AG04449 (cell line): ENCODE measurements around the gene NEK10.

ENCODE experiments used
- CTCF ChIA-PET: fragments of 350-600 bp; formaldehyde crosslinking; extraction: SDS; loops from one replicate; lab custom pipeline; 2021; ENCODE audit warnings: antibody characterized with exemption; lab: Yijun Ruan, JAX
- POLR2A ChIA-PET: fragments of 400-600, 350-600 bp; formaldehyde crosslinking; extraction: SDS; loops from one replicate; lab custom pipeline; 2020; ENCODE audit warnings: antibody characterized with exemption, inconsistent platforms; lab: Yijun Ruan, JAX
- DNase-seq: peaks from one replicate; pipeline ENCODE4 v3.0.0-alpha.2; 2010; ENCODE audit warnings: low read depth, low spot score
- H3K4me3 ChIP-seq: 2 replicates; pipeline ENCODE4 v1.5.1; 2011; ENCODE audit warnings: low read depth, mild to moderate bottlenecking, control low read depth, low read length
- CTCF ChIP-seq: IDR thresholded peaks from one replicate; pipeline ENCODE4 v1.5.1; 2011; ENCODE audit warnings: mild to moderate bottlenecking, moderate library complexity, low read length, control low read depth, inconsistent platforms; ENCODE audit not compliant: insufficient read depth; ENCODE audit errors: missing control alignments

NEK10 gene

GRCh38 chr3:27081566-27081965 lies 287.6 kb downstream of the NEK10 start:
- CTCF ChIA-PET = no interaction called here
- POLR2A ChIA-PET = no interaction called here

GRCh38 chr3:27080258-27080525 lies 289.0 kb downstream of the NEK10 start:
- H3K4me3 ChIP-seq = no peak overlapping the region
- no peak for DNase-seq
- ChIA-PET CTCF (no interaction called here), POLR2A (no interaction called here)
- TF ChIP-seq CTCF = no peak

More at GRCh38 chr3:27081566-27081965, 287.6 kb downstream of the NEK10 start:
- TF ChIP-seq CTCF = no peak
- no peak for DNase-seq
- H3K4me3 ChIP-seq = no peak overlapping the region

- H3K4me3 ChIP-seq = no peak overlapping the region
- POLR2A ChIA-PET = no interaction called here
- DNase-seq = no peak
- CTCF ChIA-PET = no interaction called here
- TF ChIP-seq CTCF = no peak
Observed at GRCh38 chr3:27079427-27080257, 289.5 kb downstream of the NEK10 start.

- ChIA-PET POLR2A (no interaction called here), CTCF (no interaction called here)
- no peak overlapping the region for H3K4me3 ChIP-seq
- TF ChIP-seq CTCF = no peak
- DNase-seq = no peak
Observed at GRCh38 chr3:27078246-27078913, 290.8 kb downstream of the NEK10 start.

- H3K4me3 ChIP-seq = no peak overlapping the region
- CTCF ChIA-PET = no interaction called here
- TF ChIP-seq CTCF = no peak
- POLR2A ChIA-PET = no interaction called here
- DNase-seq = no peak
Observed at GRCh38 chr3:27076815-27077630, 292.2 kb downstream of the NEK10 start.

- ChIA-PET POLR2A (no interaction called here), CTCF (no interaction called here)
Observed at GRCh38 chr3:27074914-27075313, 294.3 kb downstream of the NEK10 start.

More at GRCh38 chr3:27074914-27075313, 294.3 kb downstream of the NEK10 start:
- no peak overlapping the region for H3K4me3 ChIP-seq
- no peak for TF ChIP-seq CTCF
- no peak for DNase-seq
